BLaER1 (cell line): ENCODE measurements around the gene PEX13.
"Not testable (repeated sequence)": the region's sequence is repeated elsewhere in the genome, so short reads cannot be mapped to it uniquely, and the experiment has no call there.

Source experiments
- H3K27ac ChIP-seq: shearing (Covaris generic); formaldehyde crosslinking; 2 replicates; pipeline ENCODE4 v1.8.1; 2022
- H3K27me3 ChIP-seq: shearing (Covaris generic); formaldehyde crosslinking; 2 replicates; pipeline ENCODE4 v1.8.1; 2022
- H3K36me3 ChIP-seq: shearing (Covaris generic); formaldehyde crosslinking; 2 replicates; pipeline ENCODE4 v1.8.1; 2022
- H3K4me1 ChIP-seq: shearing (Covaris generic); formaldehyde crosslinking; 2 replicates; pipeline ENCODE4 v1.8.1; 2022
- H3K4me2 ChIP-seq: shearing (Covaris generic); formaldehyde crosslinking; 2 replicates; pipeline ENCODE4 v1.8.1; 2022
- H3K4me3 ChIP-seq: shearing (Covaris generic); formaldehyde crosslinking; 2 replicates; pipeline ENCODE4 v1.8.1; 2022
- H3K9ac ChIP-seq: shearing (Covaris generic); formaldehyde crosslinking; 2 replicates; pipeline ENCODE4 v1.8.1; 2022
- H3K9me3 ChIP-seq: shearing (Covaris generic); formaldehyde crosslinking; 2 replicates; pipeline ENCODE4 v1.8.1; 2022
- H4K20me1 ChIP-seq: shearing (Covaris generic); formaldehyde crosslinking; 2 replicates; pipeline ENCODE4 v1.8.1; 2022
- Cebpa-rat ChIP-seq: shearing (Covaris generic); IDR thresholded peaks from 2 replicates; pipeline ENCODE4 v1.8.1; 2022

Gene PEX13

GRCh38 chr2:60984720-60985119, 32.8 kb upstream of the PEX13 start:
- no peak overlapping the region for H3K4me3 ChIP-seq
- H3K4me1 ChIP-seq, result no peaks in the 10 kb centered on the region
- no peak overlapping the region for H3K4me2 ChIP-seq
- H3K9ac ChIP-seq, result no peak overlapping the region
- H3K36me3 ChIP-seq, result no peaks in the 10 kb centered on the region
- no peaks in the 10 kb centered on the region for H3K9me3 ChIP-seq
- no peak for TF ChIP-seq Cebpa-rat
- H3K27me3 ChIP-seq, result no peaks in the 10 kb centered on the region
- H3K27ac ChIP-seq, result no peak overlapping the region
- no peaks in the 10 kb centered on the region for H4K20me1 ChIP-seq

GRCh38 chr2:60987041-60987440, 30.5 kb upstream of the PEX13 start:
- H3K36me3 ChIP-seq, result no peaks in the 10 kb centered on the region
- H4K20me1 ChIP-seq, result no peaks in the 10 kb centered on the region
- no peaks in the 10 kb centered on the region for H3K27me3 ChIP-seq
- H3K9me3 ChIP-seq, result peaks cover 9% of the 10 kb centered on the region
- H3K27ac ChIP-seq, result no peak overlapping the region
- no peak overlapping the region for H3K9ac ChIP-seq
- H3K4me2 ChIP-seq, result no peak overlapping the region
- no peak for TF ChIP-seq Cebpa-rat
- H3K4me1 ChIP-seq, result no peaks in the 10 kb centered on the region
- no peak overlapping the region for H3K4me3 ChIP-seq

DNA sequence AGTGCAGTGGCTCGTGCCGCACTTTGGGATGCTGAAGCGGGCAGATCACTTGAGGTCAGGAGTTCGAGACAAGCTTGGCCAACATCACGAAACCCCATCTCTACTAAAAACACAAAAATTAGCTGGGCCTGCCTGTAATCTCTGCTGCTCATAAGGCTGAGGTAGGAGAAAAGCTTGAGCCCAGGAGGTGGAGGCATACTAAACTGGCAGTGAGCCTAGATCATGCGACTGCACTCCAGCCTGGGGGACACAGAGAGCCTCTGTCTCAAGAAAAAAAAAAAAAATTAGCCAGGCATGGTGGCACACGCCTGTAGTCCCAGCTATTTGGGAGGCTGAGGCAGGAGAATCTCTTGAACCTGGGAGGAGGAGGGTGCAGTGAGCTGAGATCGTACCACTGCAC, 29.9 kb upstream of the PEX13 start:
- H3K4me1 ChIP-seq, H3K36me3 ChIP-seq, H3K4me3 ChIP-seq, H3K4me2 ChIP-seq, H4K20me1 ChIP-seq, H3K27ac ChIP-seq, H3K9ac ChIP-seq, H3K27me3 ChIP-seq: not testable (repeated sequence)
- peaks cover 11% of the 10 kb centered on the region for H3K9me3 ChIP-seq

GRCh38 chr2:60989259-60989658, 28.3 kb upstream of the PEX13 start:
- H3K4me1 ChIP-seq, result no peaks in the 10 kb centered on the region
- no peaks in the 10 kb centered on the region for H3K27me3 ChIP-seq
- H4K20me1 ChIP-seq, result no peaks in the 10 kb centered on the region
- no peak overlapping the region for H3K9ac ChIP-seq
- H3K4me2 ChIP-seq, result no peak overlapping the region
- H3K4me3 ChIP-seq, result no peak overlapping the region
- peaks cover 11% of the 10 kb centered on the region for H3K9me3 ChIP-seq
- H3K36me3 ChIP-seq, result no peaks in the 10 kb centered on the region
- H3K27ac ChIP-seq, result no peak overlapping the region
- TF ChIP-seq Cebpa-rat, result no peak

GRCh38 chr2:60991644-60992043, 25.9 kb upstream of the PEX13 start:
- no peak overlapping the region for H3K4me3 ChIP-seq
- no peak for TF ChIP-seq Cebpa-rat
- peaks cover 11% of the 10 kb centered on the region for H3K9me3 ChIP-seq
- 0 out of 2 replicates have a peak, but pooled peaks cover 9% of the 10 kb centered on the region for H3K36me3 ChIP-seq
- H3K9ac ChIP-seq, result no peak overlapping the region
- no peaks in the 10 kb centered on the region for H3K4me1 ChIP-seq
- no peak overlapping the region for H3K27ac ChIP-seq
- H3K27me3 ChIP-seq, result no peaks in the 10 kb centered on the region
- no peak overlapping the region for H3K4me2 ChIP-seq
- H4K20me1 ChIP-seq, result no peaks in the 10 kb centered on the region

- no peak overlapping the region for H3K27ac ChIP-seq
- no peaks in the 10 kb centered on the region for H4K20me1 ChIP-seq
- H3K4me2 ChIP-seq, result no peak overlapping the region
- no peak overlapping the region for H3K4me3 ChIP-seq
- TF ChIP-seq Cebpa-rat, result no peak
- no peaks in the 10 kb centered on the region for H3K27me3 ChIP-seq
- H3K36me3 ChIP-seq, result 0 out of 2 replicates have a peak, but pooled peaks cover 9% of the 10 kb centered on the region
- peaks cover 11% of the 10 kb centered on the region for H3K9me3 ChIP-seq
- H3K4me1 ChIP-seq, result no peaks in the 10 kb centered on the region
- no peak overlapping the region for H3K9ac ChIP-seq
Measured at GRCh38 chr2:60992985-60993392, 24.5 kb upstream of the PEX13 start.

GRCh38 chr2:60994131-60994530, 23.4 kb upstream of the PEX13 start:
- 0 out of 2 replicates have a peak, but pooled peaks cover 9% of the 10 kb centered on the region for H3K36me3 ChIP-seq
- H4K20me1 ChIP-seq, result no peaks in the 10 kb centered on the region
- no peak overlapping the region for H3K27ac ChIP-seq
- no peak for TF ChIP-seq Cebpa-rat
- peaks cover 11% of the 10 kb centered on the region for H3K9me3 ChIP-seq
- H3K4me2 ChIP-seq, result no peak overlapping the region
- H3K27me3 ChIP-seq, result no peaks in the 10 kb centered on the region
- no peak overlapping the region for H3K4me3 ChIP-seq
- no peak overlapping the region for H3K9ac ChIP-seq
- no peaks in the 10 kb centered on the region for H3K4me1 ChIP-seq

- no peaks in the 10 kb centered on the region for H3K27me3 ChIP-seq
- no peak for TF ChIP-seq Cebpa-rat
- 0 out of 2 replicates have a peak, but pooled peaks cover 9% of the 10 kb centered on the region for H3K36me3 ChIP-seq
- H3K4me1 ChIP-seq, result no peaks in the 10 kb centered on the region
- H4K20me1 ChIP-seq, result no peaks in the 10 kb centered on the region
- no peaks in the 10 kb centered on the region for H3K9me3 ChIP-seq
- no peak overlapping the region for H3K9ac ChIP-seq
- H3K27ac ChIP-seq, result no peak overlapping the region
- no peak overlapping the region for H3K4me3 ChIP-seq
- H3K4me2 ChIP-seq, result no peak overlapping the region
Measured at GRCh38 chr2:60998628-60999545, 18.6 kb upstream of the PEX13 start.

GRCh38 chr2:61005736-61006135, 11.8 kb upstream of the PEX13 start:
- Histone ChIP-seq H3K4me2 (no peak overlapping the region), H3K36me3 (peaks cover 20% of the 10 kb centered on the region), H3K27me3 (no peaks in the 10 kb centered on the region), H3K4me1 (no peaks in the 10 kb centered on the region), H3K4me3 (no peak overlapping the region), H3K27ac (no peak overlapping the region), H3K9me3 (no peaks in the 10 kb centered on the region), H4K20me1 (no peaks in the 10 kb centered on the region), H3K9ac (no peak overlapping the region)
- TF ChIP-seq Cebpa-rat, result no peak

DNA sequence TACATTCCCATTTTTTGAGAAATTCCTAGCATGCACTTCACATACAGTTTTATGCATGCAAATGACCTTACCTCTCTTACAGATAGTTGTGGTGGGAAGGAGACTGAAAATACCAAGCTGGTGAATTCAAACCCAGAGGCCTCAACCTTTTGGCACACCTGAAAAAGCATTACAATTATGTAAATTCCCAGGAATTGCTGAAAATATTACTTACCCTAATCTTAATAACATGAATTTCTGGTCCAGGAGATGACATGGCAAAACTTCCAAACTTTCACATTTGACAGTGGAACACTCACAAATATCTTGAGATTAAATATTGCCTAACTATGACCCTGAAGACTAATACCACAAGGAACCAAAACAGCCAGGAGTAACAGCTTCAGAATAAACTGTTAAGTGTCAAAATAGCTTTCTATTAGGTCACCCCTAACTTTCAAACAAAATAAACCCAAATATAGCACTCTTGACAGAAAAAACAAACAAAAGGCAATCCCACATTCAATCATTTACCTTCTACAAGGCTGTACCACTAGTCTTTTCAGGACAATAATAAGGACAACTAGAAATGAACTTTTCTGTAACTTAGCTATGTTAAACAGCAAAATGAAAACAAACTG, 10.9 kb upstream of the PEX13 start:
- Histone ChIP-seq H3K36me3 (peaks cover 20% of the 10 kb centered on the region), H3K9ac (no peak overlapping the region), H3K27me3 (no peaks in the 10 kb centered on the region), H4K20me1 (no peaks in the 10 kb centered on the region), H3K4me1 (no peaks in the 10 kb centered on the region), H3K4me3 (no peak overlapping the region), H3K27ac (no peak overlapping the region), H3K9me3 (no peaks in the 10 kb centered on the region), H3K4me2 (no peak overlapping the region)
- TF ChIP-seq Cebpa-rat, result no peak
